ENCODE data around the gene LRRC4C. TPM values are rescaled to one million over a fixed set of nuclear protein-coding genes. Genes with fewer than 3 reads are reported as not detected.
"Not testable (repeated sequence)": the region's sequence is repeated elsewhere in the genome, so short reads cannot be mapped to it uniquely, and the experiment has no call there.

LRRC4C gene
- total RNA-seq, 3 donors from 2014 or later (not counting 1 experiment from before 2014, with no cell fraction given) = not detected

- ATAC-seq (no peak), DNase-seq (no peak)
- no peaks in the 10 kb centered on the region for H3K4me1 ChIP-seq (ENCODE audit: control insufficient read depth, insufficient read depth, low read length)
- no peaks in the 10 kb centered on the region for H3K27me3 ChIP-seq (ENCODE audit: control insufficient read depth, insufficient read depth, low read length)
- no peaks in the 10 kb centered on the region for H3K36me3 Mint-ChIP-seq
- TF ChIP-seq CTCF (IDR thresholded peaks at IDR 0.05) = no peak
- no peak overlapping the region for H3K4me3 ChIP-seq (ENCODE audit: low read length)
- no peaks in the 10 kb centered on the region for H3K4me1 Mint-ChIP-seq
- no peak overlapping the region for H3K27ac Mint-ChIP-seq
- 86% methylated on average over 1 of the region's 1 CpG for WGBS (ENCODE audit: insufficient coverage)
- H3K27me3 Mint-ChIP-seq (ENCODE audit: low read depth in 2 of 2) = no peaks in the 10 kb centered on the region
- intact Hi-C loops (cut with micrococcal nuclease) = no loop called here
- H3K27ac ChIP-seq (ENCODE audit: low read length) = no peak overlapping the region
- H3K36me3 ChIP-seq (ENCODE audit: control insufficient read depth, insufficient read depth, low read length) = no peaks in the 10 kb centered on the region
- no peak overlapping the region for H3K4me3 Mint-ChIP-seq
- peaks cover 12 to 18% of the 10 kb centered on the region in 2 donors for H3K9me3 Mint-ChIP-seq
- H3K9me3 ChIP-seq (ENCODE audit: control insufficient read depth, insufficient read depth, low read length) = peaks cover 2% of the 10 kb centered on the region
Measured at GRCh38 chr11:41031551-41032060, 427.8 kb downstream of the LRRC4C start.

- peaks cover 5% of the 10 kb centered on the region for H3K36me3 Mint-ChIP-seq
- H3K4me1 Mint-ChIP-seq = no peaks in the 10 kb centered on the region
- H3K9me3 Mint-ChIP-seq = peaks cover 4 to 23% of the 10 kb centered on the region in 2 donors
- intact Hi-C loops (cut with micrococcal nuclease) = no loop called here
- DNase-seq (no peak), ATAC-seq (no peak)
- H3K27ac Mint-ChIP-seq = no peak overlapping the region
- TF ChIP-seq CTCF (IDR thresholded peaks at IDR 0.05) = no peak
- H3K4me3 Mint-ChIP-seq = no peak overlapping the region
- H3K4me3 ChIP-seq (ENCODE audit: low read length) = no peak overlapping the region
- no peaks in the 10 kb centered on the region for H3K27me3 ChIP-seq (ENCODE audit: control insufficient read depth, insufficient read depth, low read length)
- no peaks in the 10 kb centered on the region for H3K27me3 Mint-ChIP-seq (ENCODE audit: low read depth in 2 of 2)
- WGBS (ENCODE audit: insufficient coverage) = 81% methylated on average over 4 of the region's 4 CpGs
- H3K9me3 ChIP-seq (ENCODE audit: control insufficient read depth, insufficient read depth, low read length) = no peaks in the 10 kb centered on the region
- no peaks in the 10 kb centered on the region for H3K36me3 ChIP-seq (ENCODE audit: control insufficient read depth, insufficient read depth, low read length)
- no peak overlapping the region for H3K27ac ChIP-seq (ENCODE audit: low read length)
- no peaks in the 10 kb centered on the region for H3K4me1 ChIP-seq (ENCODE audit: control insufficient read depth, insufficient read depth, low read length)
Measured at GRCh38 chr11:41020259-41020658, 439.2 kb downstream of the LRRC4C start.

GRCh38 chr11:41019666-41020065 is 439.8 kb downstream of the LRRC4C start:
- intact Hi-C loops (cut with micrococcal nuclease); H3K36me3 Mint-ChIP-seq; H3K27me3 ChIP-seq (ENCODE audit: control insufficient read depth, insufficient read depth, low read length); H3K4me1 ChIP-seq (ENCODE audit: control insufficient read depth, insufficient read depth, low read length); H3K4me3 Mint-ChIP-seq; ATAC-seq; H3K4me1 Mint-ChIP-seq; H3K27ac Mint-ChIP-seq; DNase-seq; H3K36me3 ChIP-seq (ENCODE audit: control insufficient read depth, insufficient read depth, low read length); H3K27me3 Mint-ChIP-seq (ENCODE audit: low read depth in 2 of 2); H3K4me3 ChIP-seq (ENCODE audit: low read length); H3K9me3 ChIP-seq (ENCODE audit: control insufficient read depth, insufficient read depth, low read length); H3K27ac ChIP-seq (ENCODE audit: low read length): not testable (repeated sequence)
- peaks cover 4 to 19% of the 10 kb centered on the region in 2 donors for H3K9me3 Mint-ChIP-seq

GRCh38 chr11:41018224-41018623 is 441.2 kb downstream of the LRRC4C start:
- intact Hi-C loops (cut with micrococcal nuclease) = no loop called here
- H3K4me3 Mint-ChIP-seq = no peak overlapping the region
- no peaks in the 10 kb centered on the region for H3K27me3 Mint-ChIP-seq (ENCODE audit: low read depth in 2 of 2)
- H3K27ac Mint-ChIP-seq = no peak overlapping the region
- peaks cover 5% of the 10 kb centered on the region for H3K9me3 ChIP-seq (ENCODE audit: control insufficient read depth, insufficient read depth, low read length)
- DNase-seq (no peak), ATAC-seq (no peak)
- H3K27ac ChIP-seq (ENCODE audit: low read length) = no peak overlapping the region
- H3K4me1 Mint-ChIP-seq = no peaks in the 10 kb centered on the region
- no peak for TF ChIP-seq CTCF (IDR thresholded peaks at IDR 0.05)
- H3K36me3 ChIP-seq (ENCODE audit: control insufficient read depth, insufficient read depth, low read length) = no peaks in the 10 kb centered on the region
- no peaks in the 10 kb centered on the region for H3K27me3 ChIP-seq (ENCODE audit: control insufficient read depth, insufficient read depth, low read length)
- 30% methylated on average over 2 of the region's 3 CpGs for WGBS (ENCODE audit: insufficient coverage)
- H3K36me3 Mint-ChIP-seq = no peaks in the 10 kb centered on the region
- H3K4me3 ChIP-seq (ENCODE audit: low read length) = no peak overlapping the region
- H3K9me3 Mint-ChIP-seq = peaks cover 6 to 19% of the 10 kb centered on the region in 2 donors
- H3K4me1 ChIP-seq (ENCODE audit: control insufficient read depth, insufficient read depth, low read length) = no peaks in the 10 kb centered on the region

Data from natural killer cell (primary cell).